GM12864 (cell line): ENCODE data around the gene CDH18.

ENCODE experiments used
- DNase-seq: peaks from one replicate; pipeline ENCODE4 v3.0.0-alpha.2; 2011; ENCODE audit warnings: low read depth
- H3K4me3 ChIP-seq: 2 replicates; pipeline ENCODE4 v1.5.1; 2011; ENCODE audit warnings: mild to moderate bottlenecking, low read depth, low read length, control low read depth
- TF ChIP-seq, protein P1 (sequence below): IDR thresholded peaks from 2 replicates; pipeline ENCODE4 v1.5.1; 2011; ENCODE audit warnings: low read depth, mild to moderate bottlenecking, moderate library complexity, low read length, control low read depth, inconsistent platforms; ENCODE audit errors: missing control alignments

CDH18 gene

DNA sequence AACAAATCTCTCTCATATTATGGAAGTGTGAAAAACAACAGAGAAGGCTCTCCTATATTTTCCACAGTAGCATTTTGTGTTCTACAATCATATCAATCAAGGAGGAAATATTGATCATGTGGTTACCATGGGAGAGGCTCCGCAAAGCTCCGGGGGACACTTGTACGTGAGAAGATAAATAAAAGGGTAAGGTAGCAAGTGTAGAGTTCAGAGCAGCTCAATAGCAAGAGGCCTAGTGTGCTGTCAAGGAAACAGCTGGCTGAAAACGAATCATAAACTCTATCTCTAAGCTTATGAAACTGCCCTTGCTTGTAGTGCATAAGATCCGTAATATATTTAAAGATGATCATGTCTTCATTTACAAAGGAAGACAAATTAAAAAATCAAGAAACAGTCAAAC is 57.5 kb downstream of the CDH18 start:
- no peak for DNase-seq
- TF ChIP-seq, protein P1, sequence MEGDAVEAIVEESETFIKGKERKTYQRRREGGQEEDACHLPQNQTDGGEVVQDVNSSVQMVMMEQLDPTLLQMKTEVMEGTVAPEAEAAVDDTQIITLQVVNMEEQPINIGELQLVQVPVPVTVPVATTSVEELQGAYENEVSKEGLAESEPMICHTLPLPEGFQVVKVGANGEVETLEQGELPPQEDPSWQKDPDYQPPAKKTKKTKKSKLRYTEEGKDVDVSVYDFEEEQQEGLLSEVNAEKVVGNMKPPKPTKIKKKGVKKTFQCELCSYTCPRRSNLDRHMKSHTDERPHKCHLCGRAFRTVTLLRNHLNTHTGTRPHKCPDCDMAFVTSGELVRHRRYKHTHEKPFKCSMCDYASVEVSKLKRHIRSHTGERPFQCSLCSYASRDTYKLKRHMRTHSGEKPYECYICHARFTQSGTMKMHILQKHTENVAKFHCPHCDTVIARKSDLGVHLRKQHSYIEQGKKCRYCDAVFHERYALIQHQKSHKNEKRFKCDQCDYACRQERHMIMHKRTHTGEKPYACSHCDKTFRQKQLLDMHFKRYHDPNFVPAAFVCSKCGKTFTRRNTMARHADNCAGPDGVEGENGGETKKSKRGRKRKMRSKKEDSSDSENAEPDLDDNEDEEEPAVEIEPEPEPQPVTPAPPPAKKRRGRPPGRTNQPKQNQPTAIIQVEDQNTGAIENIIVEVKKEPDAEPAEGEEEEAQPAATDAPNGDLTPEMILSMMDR = no peak
- no peak overlapping the region for H3K4me3 ChIP-seq

DNA sequence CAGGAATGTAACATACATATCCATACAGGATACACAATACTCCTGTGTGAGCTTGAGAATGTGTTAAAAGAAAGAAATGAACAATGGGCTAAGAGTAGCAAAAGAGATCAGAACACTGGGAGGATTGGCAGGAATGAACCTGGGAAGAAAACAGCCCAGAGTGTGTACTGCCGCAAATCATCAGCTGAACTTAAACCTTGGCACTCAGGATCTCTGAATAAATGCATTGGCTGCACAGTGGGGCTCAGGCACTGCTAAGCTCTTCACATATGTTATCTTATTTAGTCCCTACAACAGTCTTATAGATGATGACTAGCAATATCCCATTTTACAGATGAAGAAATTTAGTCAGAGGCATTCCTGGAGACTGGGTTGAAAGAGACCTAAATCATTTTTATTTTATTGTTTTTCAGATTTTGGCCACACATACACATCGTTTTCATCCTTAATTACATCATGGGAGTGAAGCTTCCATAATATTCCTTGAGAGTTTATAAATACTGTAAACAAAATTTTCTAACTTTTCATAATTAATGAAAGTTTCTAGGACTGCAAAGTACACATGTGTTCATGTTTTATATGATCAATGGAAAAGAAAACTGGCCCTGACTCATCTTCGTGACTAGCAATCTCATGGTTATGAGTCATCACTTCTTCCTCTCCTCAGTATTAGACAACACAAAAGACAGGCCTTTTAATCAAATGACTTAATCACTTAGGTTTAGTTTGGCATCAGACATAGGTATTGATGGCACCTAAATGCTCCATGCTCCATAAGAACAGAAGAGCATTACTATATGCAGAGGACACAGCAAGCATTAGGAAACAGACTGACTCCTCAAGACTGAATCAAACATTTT is 59.2 kb downstream of the CDH18 start:
- TF ChIP-seq, protein P1 = no peak
- no peak for DNase-seq
- H3K4me3 ChIP-seq = no peak overlapping the region

DNA sequence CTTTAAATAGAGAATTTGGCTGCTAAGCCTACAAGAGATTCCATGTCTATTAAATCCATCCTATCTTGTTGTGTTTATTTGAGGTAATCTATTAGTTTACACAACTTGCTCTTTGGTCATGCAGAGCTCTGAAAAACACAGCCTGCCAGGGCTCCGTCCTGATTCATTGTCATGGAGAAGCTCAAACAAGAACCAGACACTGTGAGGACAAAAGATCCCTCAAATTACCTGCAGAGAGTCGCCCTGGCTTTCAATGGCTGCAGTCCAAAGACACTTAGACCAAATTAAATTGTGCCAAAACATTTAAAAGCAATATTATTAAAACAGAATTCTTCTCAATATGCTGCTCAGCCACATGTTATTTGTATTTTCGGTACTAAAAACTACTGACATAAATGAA is 60.1 kb downstream of the CDH18 start:
- no peak overlapping the region for H3K4me3 ChIP-seq
- TF ChIP-seq, protein P1 = no peak
- no peak for DNase-seq

DNA sequence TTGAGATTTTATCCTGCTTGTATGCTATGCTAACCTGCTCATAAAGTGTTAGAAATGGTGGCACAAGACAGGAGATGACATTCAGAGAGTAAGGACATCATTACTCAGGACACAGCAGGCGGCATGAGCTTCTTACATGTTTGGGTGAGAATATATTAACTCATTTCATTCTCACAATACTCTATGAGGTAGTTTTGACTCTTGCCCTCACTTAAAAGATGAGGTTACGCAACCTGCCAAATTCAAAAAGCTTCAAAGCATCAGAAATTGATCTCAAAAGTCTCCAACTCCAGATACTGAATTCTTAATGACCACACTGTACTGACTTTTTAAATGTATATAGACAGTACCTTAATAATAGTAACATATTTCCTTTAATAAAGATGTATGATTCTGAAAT is 60.8 kb downstream of the CDH18 start:
- H3K4me3 ChIP-seq = no peak overlapping the region
- no peak for DNase-seq
- TF ChIP-seq, protein P1 = no peak

DNA sequence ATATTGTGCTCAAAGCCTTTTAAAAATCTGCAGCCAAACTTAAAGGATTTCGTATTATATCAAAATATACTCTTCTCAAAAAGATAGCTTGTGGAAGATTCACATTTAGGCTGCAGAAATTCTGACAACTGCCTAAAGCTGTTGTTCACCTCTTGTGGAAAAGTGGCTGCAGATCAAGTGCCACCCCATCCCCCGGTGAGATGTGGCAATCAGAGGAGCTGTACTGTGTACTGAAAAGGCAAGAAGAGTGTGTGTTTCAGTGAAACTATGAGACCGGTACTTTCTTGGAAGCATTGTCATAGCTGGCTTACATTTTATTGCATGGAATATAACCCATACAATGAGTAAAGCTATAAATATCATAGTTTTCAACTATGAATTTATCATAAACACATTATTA is 64.3 kb downstream of the CDH18 start:
- TF ChIP-seq, protein P1 = no peak
- no peak for DNase-seq
- H3K4me3 ChIP-seq = no peak overlapping the region

DNA sequence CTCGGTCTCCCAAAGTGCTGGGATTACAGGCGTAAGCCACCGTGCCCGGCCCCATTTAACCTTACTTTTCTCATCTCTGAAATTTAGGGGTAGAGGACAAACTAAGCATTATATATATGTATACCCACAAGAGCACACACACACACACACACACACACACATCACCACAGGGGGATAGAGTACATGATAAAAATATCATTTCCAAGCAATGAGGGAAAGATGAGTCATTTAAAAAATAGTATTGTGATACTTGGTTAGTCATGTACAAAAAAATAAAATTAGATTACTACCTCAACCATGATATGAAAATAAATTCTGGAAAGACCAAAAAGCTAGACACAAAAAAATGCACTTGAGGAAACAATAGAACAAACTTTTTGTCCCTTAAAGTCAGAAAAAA is 67.2 kb downstream of the CDH18 start:
- no peak for DNase-seq
- H3K4me3 ChIP-seq = no peak overlapping the region
- TF ChIP-seq, protein P1 = no peak

DNA sequence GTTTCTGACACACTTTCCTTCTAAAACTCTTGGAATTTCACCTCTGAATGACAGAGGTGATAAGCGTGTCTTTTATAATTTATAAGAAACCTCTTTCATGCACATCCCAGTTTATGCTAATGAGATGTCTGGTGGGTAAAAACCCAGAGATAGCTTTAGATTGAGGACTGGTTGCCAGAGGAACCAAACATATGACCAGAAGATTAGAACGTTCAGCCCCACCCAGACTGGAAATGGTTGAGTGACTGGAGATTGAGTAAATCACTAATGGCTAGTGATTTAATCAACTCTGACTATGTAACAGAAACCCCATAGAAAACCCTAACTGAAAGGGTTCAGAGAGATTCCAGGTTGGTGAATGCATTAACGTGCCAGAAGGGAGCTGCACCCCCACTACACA is 69.2 kb downstream of the CDH18 start:
- no peak for DNase-seq
- H3K4me3 ChIP-seq = no peak overlapping the region
- TF ChIP-seq, protein P1 = no peak
